ENCODE results near the gene MTMR12. TPM values are rescaled to one million over a fixed set of nuclear protein-coding genes. Genes with fewer than 3 reads are reported as not detected.

MTMR12 gene
- total and polyA plus RNA-seq, 2 of the 4 experiments (the other 2 are of a cell fraction), result 11.1 to 21.3 TPM

DNA sequence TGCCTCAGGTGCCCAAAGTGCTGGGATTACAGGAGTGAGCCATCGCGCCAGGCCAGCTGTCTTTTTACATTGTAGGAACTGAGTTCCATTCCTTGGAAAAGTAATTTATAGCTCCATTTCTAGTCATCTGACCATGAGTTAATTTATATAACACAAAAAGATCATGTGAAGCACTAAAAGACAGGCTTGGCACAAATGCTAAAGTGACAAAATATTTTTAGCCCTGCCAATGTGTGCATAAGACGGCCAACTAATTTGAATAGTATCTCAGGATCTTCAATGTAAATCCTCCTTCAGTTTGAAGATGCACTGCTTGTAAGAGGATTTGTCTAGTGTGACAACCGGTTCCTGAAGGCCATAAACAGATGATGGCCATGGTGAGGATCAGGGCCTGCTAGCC, 49.1 kb downstream of the MTMR12 start:
- Histone ChIP-seq H2AFZ (replicated peaks; ENCODE audit: low read length, poor library complexity) (no peak overlapping the region), H4K91ac (ENCODE audit: insufficient read depth, low read depth, low read length) (no peak overlapping the region), H3K9me3 (ENCODE audit: control insufficient read depth, insufficient read depth, low read length) (no peaks in the 10 kb centered on the region), H3K14ac (replicated peaks; ENCODE audit: low read depth, low read length) (no peak overlapping the region), H2BK120ac (ENCODE audit: low read depth, low read length) (no peak overlapping the region), H4K8ac (ENCODE audit: low read depth in 2 of 2, low read length in 2 of 2) (no peak overlapping the region), H3K23ac (ENCODE audit: low read depth, low read length) (no peak overlapping the region), H3K79me1 (ENCODE audit: low read depth in 1 of 2, low read length in 2 of 2) (0 out of 4 replicates have a peak, but pooled peaks cover 0 to 2% of the 10 kb centered on the region in 2 experiments), H3K4me1 (ENCODE audit: control insufficient read depth, insufficient read depth, low read length) (0 out of 2 replicates have a peak, but pooled peaks cover 1% of the 10 kb centered on the region), H3K4me2 (ENCODE audit: low read depth, low read length) (no peak overlapping the region), H2BK15ac (ENCODE audit: low read depth, low read length) (no peak overlapping the region), H2AK5ac (ENCODE audit: low read depth, low read length) (no peak overlapping the region), H3K27me3 (ENCODE audit: control insufficient read depth, insufficient read depth, low read length) (no peaks in the 10 kb centered on the region), H3K27ac (ENCODE audit: insufficient read depth, low read length) (no peak overlapping the region), H3K18ac (ENCODE audit: low read depth, low read length) (no peak overlapping the region), H3K56ac (ENCODE audit: extremely low read depth, insufficient read depth, low read length) (no peak overlapping the region), H3K36me3 (ENCODE audit: control insufficient read depth, insufficient read depth, low read length) (peaks cover 17% of the 10 kb centered on the region; the same call in 1 of the 2 replicates), H2BK20ac (ENCODE audit: low read depth, low read length) (no peak overlapping the region), H3K4ac (ENCODE audit: low read depth, low read length) (no peak overlapping the region), H2AK9ac (replicated peaks; ENCODE audit: low read depth, low read length, poor library complexity) (no peak overlapping the region), H2BK5ac (ENCODE audit: low read depth, low read length, poor library complexity, severe bottlenecking) (no peak overlapping the region), H4K20me1 (ENCODE audit: insufficient read depth, low read length) (no peaks in the 10 kb centered on the region), H3K9ac (ENCODE audit: low read depth, low read length) (no peak overlapping the region), H4K5ac (ENCODE audit: low read depth, low read length) (no peak overlapping the region), H3K9me1 (ENCODE audit: insufficient read depth, low read length) (peaks cover 9% of the 10 kb centered on the region; the same call in 1 of the 2 replicates), H3K4me3 (ENCODE audit: insufficient read depth, low read depth, low read length) (no peak overlapping the region)
- no TSS peak for BruUV-seq (replicated peaks)
- TF ChIP-seq CHD1 (IDR thresholded peaks at IDR 0.05; ENCODE audit: low read depth, low read length), result no peak
- no peak for TF ChIP-seq MXI1 (IDR thresholded peaks at IDR 0.05; ENCODE audit: borderline replicate concordance, low read depth, low read length)
- TF ChIP-seq POLR2A (IDR thresholded peaks at IDR 0.05; ENCODE audit: low read depth, low read length), result no peak
- TF ChIP-seq RFX5 (IDR thresholded peaks at IDR 0.05; ENCODE audit: low read depth, low read length), result no peak
- TF ChIP-seq MAFK (IDR thresholded peaks at IDR 0.05; ENCODE audit: low read depth, low read length), result no peak
- TF ChIP-seq NFE2L2 (IDR thresholded peaks at IDR 0.05; ENCODE audit: low read depth, low read length), result no peak
- intact Hi-C loops (cut with micrococcal nuclease), result no loop called here
- no CpG with 5 or more reads among the region's 4 CpGs for WGBS, 2 experiments (ENCODE audit: extremely low coverage in 2 of 2, insufficient read length in 1 of 2)
- dilution Hi-C loops (cut with HindIII; ENCODE audit: low sequenced_read_pairs, unreplicated experiment), result no loop called here
- no peak for ATAC-seq (ENCODE audit: low read depth)
- ChIA-PET CTCF (no interaction called here), POLR2A (ENCODE audit: unreplicated experiment) (no interaction called here)
- no peak for DNase-seq
- in situ Hi-C loops (cut with MboI; ENCODE audit: low sequenced_read_pairs), result no loop called here

All from IMR-90 (cell line).